ENCODE measurements around the gene CD300LB.

DNA sequence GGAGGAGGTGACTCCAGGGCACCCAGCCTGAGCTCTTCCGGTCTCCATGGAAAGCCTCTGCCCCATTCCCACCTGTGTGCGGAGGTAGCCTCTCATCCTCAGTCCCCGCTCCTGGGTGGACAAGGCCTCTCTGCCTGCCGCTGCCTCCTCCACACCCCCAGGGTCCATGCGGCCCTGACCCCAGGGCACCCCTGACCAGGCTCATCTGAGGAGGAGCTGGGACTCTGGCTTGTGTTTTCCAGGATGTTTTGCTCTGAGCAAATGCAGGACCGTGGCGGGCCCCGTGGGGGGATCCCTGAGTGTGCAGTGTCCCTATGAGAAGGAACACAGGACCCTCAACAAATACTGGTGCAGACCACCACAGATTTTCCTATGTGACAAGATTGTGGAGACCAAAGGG lies 58.0 kb downstream of the CD300LB start:
- TF ChIP-seq CTCF (IDR thresholded peaks at IDR 0.05) (no peak), POLR2A (IDR thresholded peaks at IDR 0.05) (no peak)

Measured in esophagus squamous epithelium (tissue), 4 donors.